Skeletal muscle satellite cell (primary cell): Measurements from ENCODE around the gene ZNF689.

Experiments used
- H3K27me3 ChIP-seq: 2 replicates; pipeline ENCODE4 v1.7.0; 2013; ENCODE audit warnings: low read length; ENCODE audit not compliant: control insufficient read depth, insufficient read depth
- H3K36me3 ChIP-seq: 2 replicates; pipeline ENCODE4 v1.7.0; 2013; ENCODE audit warnings: mild to moderate bottlenecking, control low read depth, low read length; ENCODE audit not compliant: insufficient read depth
- H3K4me1 ChIP-seq: 2 replicates; pipeline ENCODE4 v1.7.0; 2013; ENCODE audit warnings: low read length; ENCODE audit not compliant: control insufficient read depth, insufficient read depth
- H3K4me2 ChIP-seq: 2 replicates; pipeline ENCODE4 v1.7.0; 2013; ENCODE audit warnings: mild to moderate bottlenecking, low read length
- H3K4me3 ChIP-seq: 2 replicates; pipeline ENCODE4 v1.7.0; 2013; ENCODE audit warnings: low read length
- H3K9ac ChIP-seq: 2 replicates; pipeline ENCODE4 v1.7.0; 2013; ENCODE audit warnings: mild to moderate bottlenecking, low read depth, low read length, moderate library complexity
- H3K9me3 ChIP-seq: replicated peaks from 2 replicates; pipeline ENCODE4 v1.7.0; 2013; ENCODE audit warnings: mild to moderate bottlenecking, control low read depth, low read length

ZNF689 gene

GRCh38 chr16:30569281-30569680 lies 40.9 kb downstream of the ZNF689 start:
- Histone ChIP-seq H3K9ac (no peak overlapping the region), H3K4me2 (no peak overlapping the region), H3K36me3 (no peaks in the 10 kb centered on the region), H3K27me3 (no peaks in the 10 kb centered on the region), H3K9me3 (no peaks in the 10 kb centered on the region), H3K4me3 (no peak overlapping the region), H3K4me1 (peaks cover 17% of the 10 kb centered on the region)

DNA sequence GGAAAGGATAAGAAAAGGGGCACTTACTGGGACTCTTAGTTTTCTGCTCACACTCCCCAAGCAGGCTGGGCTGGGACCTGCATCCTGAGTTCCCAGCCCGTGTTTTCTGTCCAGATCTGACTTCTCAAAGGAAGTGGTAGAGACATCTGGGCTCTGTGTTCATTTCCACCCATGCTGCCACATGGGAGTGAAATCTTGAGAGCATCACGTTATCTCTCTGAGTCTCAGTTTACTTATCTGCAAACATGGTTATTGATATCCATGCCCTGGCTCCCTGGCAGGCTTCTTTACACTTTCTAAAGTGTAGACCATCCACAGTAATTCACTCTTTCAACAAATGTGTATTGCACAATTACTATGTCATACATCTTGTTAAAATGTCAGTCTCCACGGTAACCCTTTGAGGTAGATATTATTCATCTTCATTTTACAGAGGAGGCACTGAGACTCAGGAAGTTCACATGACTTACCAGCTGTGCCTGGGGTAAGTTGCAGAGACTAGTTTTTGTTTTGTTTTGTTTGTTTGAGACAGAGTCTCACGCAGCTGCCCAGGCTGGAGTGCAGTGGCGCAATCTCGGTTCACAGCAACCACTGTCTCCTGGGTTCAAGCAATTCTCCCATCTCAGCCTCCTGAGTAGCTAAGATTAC lies 42.1 kb downstream of the ZNF689 start:
- no peaks in the 10 kb centered on the region for H3K27me3 ChIP-seq
- H3K9me3 ChIP-seq, result no peaks in the 10 kb centered on the region
- no peak overlapping the region for H3K4me3 ChIP-seq
- no peaks in the 10 kb centered on the region for H3K36me3 ChIP-seq
- peak overlapping the region; percentile 35 for H3K4me2 ChIP-seq
- peak overlapping the region; percentile 23 for H3K9ac ChIP-seq
- H3K4me1 ChIP-seq, result peaks cover 17% of the 10 kb centered on the region

- Histone ChIP-seq H3K4me2 (no peak overlapping the region), H3K9ac (peak overlapping the region; percentile 23), H3K9me3 (no peaks in the 10 kb centered on the region), H3K36me3 (no peaks in the 10 kb centered on the region), H3K4me1 (peaks cover 17% of the 10 kb centered on the region), H3K4me3 (no peak overlapping the region), H3K27me3 (no peaks in the 10 kb centered on the region)
Measured at GRCh38 chr16:30567160-30567990, 42.8 kb downstream of the ZNF689 start.

DNA sequence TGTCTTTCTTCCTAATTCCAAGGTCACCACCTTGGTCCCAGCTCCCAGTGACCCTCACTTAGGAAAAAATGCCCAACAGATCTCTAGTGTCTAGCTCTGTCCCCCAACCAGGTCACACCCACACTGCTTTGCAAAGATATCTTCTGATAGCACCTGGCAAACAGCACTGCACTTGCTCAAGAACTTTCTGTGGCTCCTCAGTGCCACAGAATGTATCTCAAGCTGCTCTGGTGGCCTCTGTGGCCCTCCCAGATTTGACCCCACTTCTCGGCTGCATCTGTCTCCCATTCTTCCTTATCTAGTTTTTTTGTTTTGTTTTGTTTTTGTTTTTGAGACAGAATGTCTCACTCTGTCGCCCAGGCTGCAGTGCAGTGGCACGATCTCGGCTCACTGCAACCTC lies 43.7 kb downstream of the ZNF689 start:
- H3K27me3 ChIP-seq, result no peaks in the 10 kb centered on the region
- H3K4me3 ChIP-seq, result no peak overlapping the region
- H3K9ac ChIP-seq, result no peak overlapping the region
- H3K4me1 ChIP-seq, result peaks cover 17% of the 10 kb centered on the region
- H3K4me2 ChIP-seq, result no peak overlapping the region
- H3K36me3 ChIP-seq, result no peaks in the 10 kb centered on the region
- H3K9me3 ChIP-seq, result no peaks in the 10 kb centered on the region

DNA sequence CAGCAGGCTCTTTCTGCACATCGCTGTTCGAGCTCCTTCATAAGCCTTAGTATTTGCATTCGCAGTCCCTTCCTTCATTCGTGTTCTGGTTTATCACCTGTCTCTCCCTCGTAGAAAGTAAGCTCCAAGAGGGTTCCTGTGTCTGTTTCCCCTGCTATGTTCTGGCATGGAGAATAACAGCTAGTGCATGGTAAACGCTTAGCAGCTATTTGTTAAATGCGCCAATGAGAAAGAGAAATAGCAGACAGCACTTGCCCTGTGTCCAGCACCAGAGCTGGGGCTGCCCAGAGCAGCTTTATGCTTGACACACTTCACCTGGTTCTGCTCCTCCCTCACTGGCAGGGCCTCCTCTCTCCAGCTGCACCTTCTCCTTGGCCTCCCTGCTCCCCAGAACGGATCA lies 44.2 kb downstream of the ZNF689 start:
- Histone ChIP-seq H3K4me3 (no peak overlapping the region), H3K4me1 (peaks cover 14% of the 10 kb centered on the region), H3K4me2 (no peak overlapping the region), H3K27me3 (no peaks in the 10 kb centered on the region), H3K36me3 (no peaks in the 10 kb centered on the region), H3K9me3 (no peaks in the 10 kb centered on the region), H3K9ac (no peak overlapping the region)

DNA sequence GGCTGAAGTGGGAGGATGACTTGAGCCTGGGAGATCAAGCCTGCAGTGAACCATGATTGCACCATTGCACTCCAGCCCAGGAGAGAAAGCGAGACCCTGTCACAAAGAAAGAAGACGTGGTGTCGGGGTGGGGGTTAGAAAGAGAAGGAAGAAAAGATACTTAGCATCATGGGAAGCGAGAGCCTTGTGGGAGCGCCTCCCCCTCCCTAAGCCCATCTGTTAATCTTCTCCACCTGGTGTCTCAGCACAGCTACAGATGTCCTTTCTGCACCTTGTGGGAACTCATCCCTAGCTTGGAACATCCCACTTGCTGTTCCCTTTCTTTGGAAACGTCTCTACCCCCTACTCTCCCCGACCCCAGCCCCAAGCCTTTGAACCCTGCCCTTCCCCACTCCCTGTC lies 44.7 kb downstream of the ZNF689 start:
- Histone ChIP-seq H3K4me1 (peaks cover 11% of the 10 kb centered on the region), H3K36me3 (no peaks in the 10 kb centered on the region), H3K4me3 (no peak overlapping the region)

GRCh38 chr16:30562021-30562420 lies 48.2 kb downstream of the ZNF689 start:
- H3K36me3 ChIP-seq, result no peaks in the 10 kb centered on the region
- no peak overlapping the region for H3K4me3 ChIP-seq
- no peaks in the 10 kb centered on the region for H3K27me3 ChIP-seq
- H3K4me2 ChIP-seq, result no peak overlapping the region
- H3K9ac ChIP-seq, result no peak overlapping the region
- peaks cover 9% of the 10 kb centered on the region for H3K4me1 ChIP-seq
- no peaks in the 10 kb centered on the region for H3K9me3 ChIP-seq

More for the DNA sequence above, 44.7 kb downstream of the ZNF689 start:
- no peaks in the 10 kb centered on the region for H3K27me3 ChIP-seq
- no peak overlapping the region for H3K4me2 ChIP-seq
- no peaks in the 10 kb centered on the region for H3K9me3 ChIP-seq
- no peak overlapping the region for H3K9ac ChIP-seq

DNA sequence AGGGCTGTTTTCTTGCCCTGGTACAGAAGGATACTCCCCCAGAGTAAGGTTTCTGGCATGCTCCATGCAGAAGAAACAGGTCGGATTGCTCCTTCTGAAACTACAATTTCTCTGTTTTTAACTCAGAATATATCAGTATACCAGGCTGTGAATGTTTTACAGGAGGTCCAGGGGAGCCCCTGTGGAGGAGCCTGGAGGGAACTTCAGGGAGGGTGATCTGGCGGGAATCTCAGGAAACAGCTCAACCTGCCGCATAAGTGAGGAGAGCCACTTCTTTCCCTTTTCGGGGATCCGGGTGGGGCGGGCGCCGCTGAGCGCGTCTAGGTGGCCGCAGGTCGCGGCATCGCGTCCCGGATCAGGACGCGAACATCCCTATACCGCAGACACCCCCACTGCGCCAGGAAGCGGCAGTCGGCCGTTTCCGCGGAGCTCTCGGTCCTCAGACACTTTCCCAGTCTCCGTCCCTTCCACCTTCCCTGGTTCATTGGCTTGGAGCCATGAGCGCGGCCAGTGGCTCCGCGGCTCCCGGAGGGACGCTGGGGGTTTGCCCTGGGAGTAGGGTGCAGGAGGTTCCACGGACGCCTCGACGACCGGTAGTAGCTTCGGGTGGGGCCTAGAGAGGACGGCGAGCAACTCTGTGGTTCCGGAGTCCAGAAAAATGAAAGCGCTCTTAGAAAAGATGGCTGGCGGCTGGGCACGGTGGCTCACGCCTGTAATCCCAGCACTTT lies 48.9 kb downstream of the ZNF689 start:
- H3K4me1 ChIP-seq, result peaks cover 10% of the 10 kb centered on the region
- H3K9ac ChIP-seq, result no peak overlapping the region
- H3K27me3 ChIP-seq, result no peaks in the 10 kb centered on the region
- no peaks in the 10 kb centered on the region for H3K9me3 ChIP-seq
- H3K4me3 ChIP-seq, result peak overlapping the region; percentile 35
- peak overlapping the region; percentile 58 for H3K4me2 ChIP-seq
- H3K36me3 ChIP-seq, result peaks cover under 1% of the 10 kb centered on the region

GRCh38 chr16:30559690-30560089 lies 50.5 kb downstream of the ZNF689 start:
- Histone ChIP-seq H3K36me3 (peaks cover 13% of the 10 kb centered on the region), H3K4me1 (peaks cover 12% of the 10 kb centered on the region), H3K27me3 (no peaks in the 10 kb centered on the region), H3K4me2 (no peak overlapping the region), H3K4me3 (no peak overlapping the region), H3K9ac (no peak overlapping the region), H3K9me3 (no peaks in the 10 kb centered on the region)

GRCh38 chr16:30558789-30559377 lies 51.3 kb downstream of the ZNF689 start:
- peak overlapping the region; percentile 84 for H3K4me3 ChIP-seq
- H3K36me3 ChIP-seq, result peaks cover 20% of the 10 kb centered on the region
- no peaks in the 10 kb centered on the region for H3K9me3 ChIP-seq
- peaks cover 12% of the 10 kb centered on the region for H3K4me1 ChIP-seq
- no peaks in the 10 kb centered on the region for H3K27me3 ChIP-seq
- H3K9ac ChIP-seq, result peak overlapping the region; percentile 47
- peak overlapping the region; percentile 65 for H3K4me2 ChIP-seq
